ENCODE results near the gene RGS12.

Gene RGS12

DNA sequence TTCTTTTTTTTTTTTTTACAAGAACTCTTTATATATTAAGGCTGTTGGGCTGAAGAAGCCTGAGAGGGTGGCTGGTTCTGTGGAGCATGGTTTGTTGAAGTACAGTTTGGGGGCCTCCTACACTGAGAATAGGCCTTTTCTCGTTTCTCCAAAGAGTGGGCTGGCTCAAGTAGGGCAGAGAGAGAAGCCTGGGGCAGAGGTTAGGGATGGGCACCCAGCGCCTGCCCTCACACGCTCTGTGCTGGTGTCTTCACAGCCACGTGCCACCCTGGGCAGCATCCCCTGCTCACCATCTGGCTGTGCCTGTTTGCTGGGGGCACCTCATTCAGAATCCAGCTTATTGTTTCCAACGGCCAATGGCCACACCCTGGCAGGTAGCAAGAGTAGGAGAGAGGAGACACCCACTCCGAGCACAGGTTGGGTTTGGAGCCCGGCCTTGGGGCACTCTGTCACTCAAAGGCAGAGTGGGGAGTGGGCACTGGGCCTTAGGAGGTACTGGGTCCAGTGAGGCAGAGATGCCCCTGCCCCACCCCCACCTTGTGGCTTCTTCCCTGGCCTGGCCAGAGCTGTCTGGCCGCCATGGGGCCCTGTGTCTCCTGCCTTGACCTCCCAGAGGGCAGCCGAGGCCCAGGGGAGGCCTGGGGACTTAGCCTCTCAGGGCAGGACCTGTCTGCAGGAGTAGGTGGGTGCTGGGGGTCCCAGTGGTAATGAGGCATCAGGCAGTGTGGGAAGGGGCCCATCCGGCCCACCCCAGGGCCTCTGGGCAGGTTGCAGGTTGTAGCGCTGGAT, 40.9 kb upstream of the RGS12 start:
- H3K4me3 ChIP-seq (ENCODE audit: low read depth, low read length) = no peak overlapping the region
- TF ChIP-seq, protein P1, sequence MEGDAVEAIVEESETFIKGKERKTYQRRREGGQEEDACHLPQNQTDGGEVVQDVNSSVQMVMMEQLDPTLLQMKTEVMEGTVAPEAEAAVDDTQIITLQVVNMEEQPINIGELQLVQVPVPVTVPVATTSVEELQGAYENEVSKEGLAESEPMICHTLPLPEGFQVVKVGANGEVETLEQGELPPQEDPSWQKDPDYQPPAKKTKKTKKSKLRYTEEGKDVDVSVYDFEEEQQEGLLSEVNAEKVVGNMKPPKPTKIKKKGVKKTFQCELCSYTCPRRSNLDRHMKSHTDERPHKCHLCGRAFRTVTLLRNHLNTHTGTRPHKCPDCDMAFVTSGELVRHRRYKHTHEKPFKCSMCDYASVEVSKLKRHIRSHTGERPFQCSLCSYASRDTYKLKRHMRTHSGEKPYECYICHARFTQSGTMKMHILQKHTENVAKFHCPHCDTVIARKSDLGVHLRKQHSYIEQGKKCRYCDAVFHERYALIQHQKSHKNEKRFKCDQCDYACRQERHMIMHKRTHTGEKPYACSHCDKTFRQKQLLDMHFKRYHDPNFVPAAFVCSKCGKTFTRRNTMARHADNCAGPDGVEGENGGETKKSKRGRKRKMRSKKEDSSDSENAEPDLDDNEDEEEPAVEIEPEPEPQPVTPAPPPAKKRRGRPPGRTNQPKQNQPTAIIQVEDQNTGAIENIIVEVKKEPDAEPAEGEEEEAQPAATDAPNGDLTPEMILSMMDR (IDR thresholded peaks at IDR 0.05; ENCODE audit: insufficient read depth, low read depth, low read length, missing control alignments) = no peak
- no peak for DNase-seq (ENCODE audit: low read depth)

DNA sequence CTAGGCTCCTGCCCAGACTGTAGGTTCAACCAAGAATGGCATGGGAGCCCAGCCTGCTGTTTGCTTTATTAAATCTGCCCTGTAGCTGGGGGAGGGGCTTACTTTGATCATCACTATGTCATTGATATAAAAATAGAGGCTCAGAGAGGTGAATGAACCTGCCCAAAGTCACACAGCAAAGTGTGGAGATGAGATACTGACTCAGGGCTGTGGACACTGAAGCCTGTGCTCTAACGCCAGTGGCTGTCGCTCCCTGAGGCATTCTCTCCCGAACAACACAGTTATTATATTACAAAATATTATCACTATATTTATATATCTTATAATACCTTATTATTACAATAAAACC, 40.4 kb upstream of the RGS12 start:
- DNase-seq (ENCODE audit: low read depth) = no peak
- H3K4me3 ChIP-seq (ENCODE audit: low read depth, low read length) = no peak overlapping the region
- TF ChIP-seq, protein P1 (IDR thresholded peaks at IDR 0.05; ENCODE audit: insufficient read depth, low read depth, low read length, missing control alignments) = no peak

DNA sequence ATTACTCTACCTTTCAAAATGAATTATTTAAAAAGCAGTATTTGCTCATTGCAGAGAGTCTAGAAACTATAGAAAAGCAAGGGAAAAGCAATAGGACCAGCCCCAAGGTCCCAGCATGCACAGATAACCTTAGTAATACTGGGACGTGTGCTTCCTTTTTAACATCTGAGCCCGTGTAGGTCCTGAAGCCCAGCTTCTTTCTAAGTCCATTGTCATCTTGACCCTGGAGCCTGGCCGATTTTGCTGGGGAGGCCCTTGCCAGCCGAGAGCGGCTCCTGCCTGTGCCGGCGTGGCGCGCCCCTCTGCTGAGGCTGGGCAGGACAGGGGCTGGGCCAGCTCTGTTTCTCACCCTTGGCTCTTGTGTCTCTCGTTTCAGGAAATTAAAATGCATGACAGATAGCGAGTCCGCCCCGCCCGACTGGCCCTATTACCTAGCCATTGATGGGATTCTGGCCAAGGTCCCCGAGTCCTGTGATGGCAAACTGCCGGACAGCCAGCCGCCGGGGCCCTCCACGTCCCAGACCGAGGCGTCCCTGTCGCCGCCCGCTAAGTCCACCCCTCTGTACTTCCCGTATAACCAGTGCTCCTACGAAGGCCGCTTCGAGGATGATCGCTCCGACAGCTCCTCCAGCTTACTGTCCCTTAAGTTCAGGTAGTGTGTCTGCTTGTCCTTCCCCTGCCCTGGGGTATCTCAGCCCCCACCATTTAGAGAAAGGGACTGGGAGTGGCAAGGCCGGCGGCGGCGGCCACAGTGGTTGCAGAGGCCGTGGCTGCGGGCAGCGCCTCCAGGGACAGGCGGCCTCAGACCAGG, 39.8 kb upstream of the RGS12 start:
- TF ChIP-seq, protein P1 (IDR thresholded peaks at IDR 0.05; ENCODE audit: insufficient read depth, low read depth, low read length, missing control alignments) = no peak

DNA sequence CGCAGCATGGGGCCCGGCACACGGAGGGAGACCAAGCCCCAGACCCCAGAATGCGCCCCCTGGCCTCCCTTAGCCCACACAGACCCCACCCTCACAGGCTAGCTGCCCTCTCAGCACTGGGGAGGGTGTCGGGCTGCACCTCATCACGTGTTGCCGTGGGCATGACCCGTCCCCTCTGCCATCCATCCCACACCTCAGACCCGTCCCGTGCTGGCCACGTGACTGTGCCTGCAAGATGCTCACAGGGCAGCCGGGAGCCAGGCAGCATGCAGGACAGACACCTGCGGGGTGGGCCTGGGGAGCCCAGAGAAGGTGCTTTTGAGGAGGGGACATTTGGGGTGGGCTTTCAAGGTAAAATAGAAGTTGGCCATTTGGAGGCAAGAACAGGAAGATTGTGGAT, 39.0 kb upstream of the RGS12 start:
- no peak for DNase-seq (ENCODE audit: low read depth)
- H3K4me3 ChIP-seq (ENCODE audit: low read depth, low read length) = no peak overlapping the region
- TF ChIP-seq, protein P1 (IDR thresholded peaks at IDR 0.05; ENCODE audit: insufficient read depth, low read depth, low read length, missing control alignments) = no peak

More for the DNA sequence above, 39.8 kb upstream of the RGS12 start:
- no peak overlapping the region for H3K4me3 ChIP-seq (ENCODE audit: low read depth, low read length)
- no peak for DNase-seq (ENCODE audit: low read depth)

DNA sequence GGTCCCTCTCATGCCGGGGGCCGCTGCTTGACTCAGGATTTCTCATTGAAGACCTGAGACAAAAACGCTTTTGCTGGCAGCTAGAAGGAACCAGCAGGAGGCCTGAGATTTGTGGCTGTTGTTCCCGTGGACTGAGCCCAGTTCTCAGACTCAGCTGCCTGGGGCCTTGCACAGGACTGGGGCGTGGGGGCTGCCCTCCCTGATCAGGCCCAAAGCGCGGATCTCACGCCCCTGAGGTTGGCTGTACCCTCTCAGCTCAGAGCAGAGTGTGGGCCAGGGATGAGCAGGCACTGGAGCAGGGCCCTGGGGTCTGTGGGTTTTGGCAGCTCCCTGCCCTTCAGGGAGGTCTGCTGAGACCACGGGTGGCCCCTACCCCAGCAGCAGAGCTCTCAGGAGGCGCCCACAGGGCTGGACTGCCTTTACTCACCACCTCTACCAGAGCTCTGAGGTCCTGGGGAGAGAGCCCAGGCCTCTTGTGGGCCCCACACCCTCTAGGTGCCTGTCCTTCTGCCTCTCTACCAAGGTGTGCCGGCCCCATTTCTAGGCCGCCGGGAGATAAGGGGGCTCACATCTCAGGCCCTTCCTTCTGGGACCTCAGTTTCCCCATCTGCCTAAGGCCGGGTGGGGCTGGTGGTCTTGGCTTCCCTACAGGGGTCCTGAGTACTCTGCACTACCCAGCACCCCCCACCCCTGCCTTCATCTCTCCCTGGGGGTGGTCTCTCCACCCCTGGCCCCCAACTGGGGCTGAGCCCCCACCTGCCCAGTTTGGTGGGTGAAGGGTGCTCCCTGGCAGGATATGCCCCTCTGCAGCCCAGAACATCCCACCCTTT, 38.3 kb upstream of the RGS12 start:
- TF ChIP-seq, protein P1 (IDR thresholded peaks at IDR 0.05; ENCODE audit: insufficient read depth, low read depth, low read length, missing control alignments) = no peak
- DNase-seq (ENCODE audit: low read depth) = no peak
- no peak overlapping the region for H3K4me3 ChIP-seq (ENCODE audit: low read depth, low read length)

DNA sequence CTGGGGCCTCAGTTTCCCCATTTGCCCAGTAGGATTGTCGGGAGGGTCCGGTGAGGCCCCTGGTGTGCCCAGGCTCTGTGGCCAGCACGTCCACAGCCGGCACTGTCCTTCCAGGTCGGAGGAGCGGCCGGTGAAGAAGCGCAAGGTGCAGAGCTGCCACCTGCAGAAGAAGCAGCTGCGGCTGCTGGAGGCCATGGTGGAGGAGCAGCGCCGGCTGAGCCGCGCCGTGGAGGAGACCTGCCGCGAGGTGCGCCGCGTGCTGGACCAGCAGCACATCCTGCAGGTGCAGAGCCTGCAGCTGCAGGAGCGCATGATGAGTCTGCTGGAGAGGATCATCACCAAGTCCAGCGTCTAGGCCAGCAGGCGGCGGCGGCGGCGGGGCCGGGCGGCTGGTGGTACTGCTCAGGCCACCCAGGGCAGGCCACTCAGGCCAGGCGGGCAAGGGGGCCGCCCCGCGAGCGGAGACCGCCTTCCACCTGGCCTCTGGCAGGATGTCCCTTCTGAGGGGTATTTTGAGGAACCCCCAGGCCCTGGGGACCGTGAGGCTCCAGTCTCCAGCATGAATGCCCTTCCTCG, 37.1 kb upstream of the RGS12 start:
- TF ChIP-seq, protein P1 (IDR thresholded peaks at IDR 0.05; ENCODE audit: insufficient read depth, low read depth, low read length, missing control alignments) = no peak
- DNase-seq (ENCODE audit: low read depth) = no peak
- H3K4me3 ChIP-seq (ENCODE audit: low read depth, low read length) = no peak overlapping the region

Data from GM12865 (cell line).